ENCODE measurements around the gene OSCP1. TPM values are rescaled to one million over a fixed set of nuclear protein-coding genes. Genes with fewer than 3 reads are reported as not detected.

The OSCP1 gene
- total and polyA plus RNA-seq, 4 donors: 16.9 to 31.4 (median 23.2) TPM

DNA sequence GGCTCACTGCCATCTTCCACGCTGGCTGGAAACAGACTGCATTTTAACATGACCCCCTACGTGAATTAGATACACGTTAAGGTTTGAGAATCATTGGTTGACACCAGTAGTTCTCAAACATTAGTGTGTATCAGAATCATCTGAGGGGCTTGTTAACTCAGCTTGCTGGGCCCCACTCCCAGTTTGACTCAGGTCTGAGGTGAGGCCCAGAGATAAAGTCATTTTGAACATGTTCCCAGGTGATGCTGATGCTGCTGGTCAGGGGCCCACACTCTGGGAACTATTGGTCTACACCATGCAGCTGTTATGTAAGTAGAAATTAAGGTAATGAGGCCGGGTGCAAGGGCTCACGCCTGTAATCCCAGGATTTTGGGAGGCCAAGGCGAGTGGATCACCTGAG, 53.9 kb downstream of the OSCP1 start:
- Histone ChIP-seq H3K4me3 (no peak overlapping the region), H3K27ac (ENCODE audit: low read depth in 1 of 2, low read length in 1 of 2) (no peak overlapping the region), H3K36me3 (ENCODE audit: control insufficient read depth in 4 of 4, insufficient read depth in 4 of 4, low read length in 4 of 4) (peaks cover 0 to 25% (median 4%) of the 10 kb centered on the region in 4 donors), H3K9ac (ENCODE audit: insufficient read depth in 1 of 2, low read length in 2 of 2) (no peak overlapping the region), H3K9me3 (ENCODE audit: control insufficient read depth in 4 of 4, insufficient read depth in 3 of 4, low read length in 3 of 4) (no peaks in the 10 kb centered on the region), H3K27me3 (ENCODE audit: control insufficient read depth in 3 of 3, insufficient read depth in 3 of 3, low read length in 2 of 3) (no peaks in the 10 kb centered on the region), H3K4me1 (ENCODE audit: control insufficient read depth in 5 of 5, insufficient read depth in 5 of 5, low read length in 5 of 5) (peaks cover 0 to 12% (median 3%) of the 10 kb centered on the region in 5 donors)
- no peak for DNase-seq
- WGBS, 2 donors: 90 to 92% methylated on average over 6 of the region's 6 CpGs
- TF ChIP-seq, protein P1, sequence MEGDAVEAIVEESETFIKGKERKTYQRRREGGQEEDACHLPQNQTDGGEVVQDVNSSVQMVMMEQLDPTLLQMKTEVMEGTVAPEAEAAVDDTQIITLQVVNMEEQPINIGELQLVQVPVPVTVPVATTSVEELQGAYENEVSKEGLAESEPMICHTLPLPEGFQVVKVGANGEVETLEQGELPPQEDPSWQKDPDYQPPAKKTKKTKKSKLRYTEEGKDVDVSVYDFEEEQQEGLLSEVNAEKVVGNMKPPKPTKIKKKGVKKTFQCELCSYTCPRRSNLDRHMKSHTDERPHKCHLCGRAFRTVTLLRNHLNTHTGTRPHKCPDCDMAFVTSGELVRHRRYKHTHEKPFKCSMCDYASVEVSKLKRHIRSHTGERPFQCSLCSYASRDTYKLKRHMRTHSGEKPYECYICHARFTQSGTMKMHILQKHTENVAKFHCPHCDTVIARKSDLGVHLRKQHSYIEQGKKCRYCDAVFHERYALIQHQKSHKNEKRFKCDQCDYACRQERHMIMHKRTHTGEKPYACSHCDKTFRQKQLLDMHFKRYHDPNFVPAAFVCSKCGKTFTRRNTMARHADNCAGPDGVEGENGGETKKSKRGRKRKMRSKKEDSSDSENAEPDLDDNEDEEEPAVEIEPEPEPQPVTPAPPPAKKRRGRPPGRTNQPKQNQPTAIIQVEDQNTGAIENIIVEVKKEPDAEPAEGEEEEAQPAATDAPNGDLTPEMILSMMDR (IDR thresholded peaks at IDR 0.05; ENCODE audit: control extremely low read depth, extremely low read depth): no peak
- ATAC-seq (ENCODE audit: insufficient read depth, low FRiP score): no peak

DNA sequence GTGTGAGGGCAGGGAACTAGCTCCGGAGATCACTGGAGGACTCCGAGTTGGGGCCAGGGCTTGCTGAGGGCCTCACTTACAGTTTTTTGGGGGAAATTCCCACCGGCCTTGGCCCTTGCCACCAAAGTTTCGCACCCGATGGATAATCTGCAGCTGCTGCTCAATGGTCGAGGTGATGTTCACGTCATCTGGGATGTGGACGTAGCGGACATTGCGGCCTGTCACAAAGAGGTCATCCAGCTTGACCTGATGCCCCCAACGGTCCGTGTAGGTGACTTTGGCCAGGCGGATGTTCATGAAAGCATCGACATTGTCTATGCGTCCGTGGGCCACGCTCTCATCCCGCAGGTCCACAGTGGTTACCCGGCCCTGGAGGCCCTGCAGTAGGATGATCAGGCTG, 56.6 kb downstream of the OSCP1 start:
- no peak overlapping the region for H3K4me3 ChIP-seq
- no peak overlapping the region for H3K27ac ChIP-seq (ENCODE audit: low read depth in 1 of 2, low read length in 1 of 2)
- no peak for ATAC-seq (ENCODE audit: insufficient read depth, low FRiP score)
- TF ChIP-seq, protein P1 (IDR thresholded peaks at IDR 0.05; ENCODE audit: control extremely low read depth, extremely low read depth): no peak
- peaks cover 0 to 32% (median 6%) of the 10 kb centered on the region in 4 donors for H3K36me3 ChIP-seq (ENCODE audit: control insufficient read depth in 4 of 4, insufficient read depth in 4 of 4, low read length in 4 of 4)
- 97% methylated on average over 19 of the region's 19 CpGs for WGBS, 2 donors
- no peak overlapping the region for H3K9ac ChIP-seq (ENCODE audit: insufficient read depth in 1 of 2, low read length in 2 of 2)
- H3K9me3 ChIP-seq (ENCODE audit: control insufficient read depth in 4 of 4, insufficient read depth in 3 of 4, low read length in 3 of 4): no peaks in the 10 kb centered on the region
- peaks cover 0 to 12% (median 3%) of the 10 kb centered on the region in 5 donors for H3K4me1 ChIP-seq (ENCODE audit: control insufficient read depth in 5 of 5, insufficient read depth in 5 of 5, low read length in 5 of 5)
- no peaks in the 10 kb centered on the region for H3K27me3 ChIP-seq (ENCODE audit: control insufficient read depth in 3 of 3, insufficient read depth in 3 of 3, low read length in 2 of 3)
- no peak for DNase-seq

DNA sequence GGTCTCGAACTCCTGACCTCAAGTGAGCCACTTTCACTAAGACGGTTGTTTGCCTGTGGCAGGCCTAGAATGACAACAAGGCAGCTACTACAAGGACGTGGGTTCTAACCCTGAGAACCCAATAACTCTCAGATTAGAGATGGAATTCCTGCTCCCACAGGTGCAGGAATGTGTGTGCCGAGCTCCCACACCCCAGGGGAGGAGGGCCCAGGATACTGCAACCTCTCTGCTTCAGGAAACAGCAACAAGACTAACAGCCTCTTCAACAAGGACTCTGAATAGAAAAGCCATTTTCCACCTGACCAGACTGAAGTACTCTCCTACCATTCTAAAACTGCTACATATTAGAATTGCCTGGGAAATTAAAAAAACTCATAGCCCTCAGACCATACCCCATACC, 57.4 kb downstream of the OSCP1 start:
- TF ChIP-seq, protein P1 (IDR thresholded peaks at IDR 0.05; ENCODE audit: control extremely low read depth, extremely low read depth): no peak
- H3K36me3 ChIP-seq (ENCODE audit: control insufficient read depth in 4 of 4, insufficient read depth in 4 of 4, low read length in 4 of 4): peaks cover 0 to 32% (median 6%) of the 10 kb centered on the region in 4 donors
- no peak for ATAC-seq (ENCODE audit: insufficient read depth, low FRiP score)

DNA sequence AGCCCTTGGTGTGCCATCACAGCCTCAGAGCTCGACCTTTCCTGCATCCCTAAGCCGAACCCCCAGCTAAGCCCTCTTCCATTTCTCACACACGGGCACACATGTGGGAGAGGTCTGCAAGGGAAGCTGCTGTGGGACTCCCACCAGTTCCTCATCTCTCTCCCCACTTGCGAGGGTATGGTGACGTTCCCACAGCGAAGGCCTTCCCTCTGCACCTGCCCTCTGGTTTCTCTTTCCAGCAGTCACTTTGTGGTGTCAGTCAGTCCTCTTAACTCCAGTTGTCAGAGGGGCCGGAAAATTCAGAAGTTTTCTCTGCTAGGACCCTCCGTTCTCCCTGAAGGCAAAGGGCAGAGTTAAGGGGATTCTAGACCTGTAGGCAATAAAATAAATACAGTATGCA, 59.0 kb downstream of the OSCP1 start:
- Histone ChIP-seq H3K27me3 (ENCODE audit: control insufficient read depth in 3 of 3, insufficient read depth in 3 of 3, low read length in 2 of 3) (no peaks in the 10 kb centered on the region), H3K27ac (ENCODE audit: low read depth in 1 of 2, low read length in 1 of 2) (peak overlapping the region in 1 of 2 donors; percentile 15), H3K9ac (ENCODE audit: insufficient read depth in 1 of 2, low read length in 2 of 2) (no peak overlapping the region), H3K36me3 (ENCODE audit: control insufficient read depth in 4 of 4, insufficient read depth in 4 of 4, low read length in 4 of 4) (peaks cover 0 to 32% (median 6%) of the 10 kb centered on the region in 4 donors), H3K4me3 (no peak overlapping the region), H3K9me3 (ENCODE audit: control insufficient read depth in 4 of 4, insufficient read depth in 3 of 4, low read length in 3 of 4) (no peaks in the 10 kb centered on the region), H3K4me1 (ENCODE audit: control insufficient read depth in 5 of 5, insufficient read depth in 5 of 5, low read length in 5 of 5) (peaks cover 0 to 10% (median 7%) of the 10 kb centered on the region in 5 donors)
- no peak for ATAC-seq (ENCODE audit: insufficient read depth, low FRiP score)
- 91 to 94% methylated on average over 8 of the region's 8 CpGs for WGBS, 2 donors
- TF ChIP-seq, protein P1 (IDR thresholded peaks at IDR 0.05; ENCODE audit: control extremely low read depth, extremely low read depth): no peak
- no peak for DNase-seq

More for the DNA sequence above, 57.4 kb downstream of the OSCP1 start:
- DNase-seq: no peak
- Histone ChIP-seq H3K27me3 (ENCODE audit: control insufficient read depth in 3 of 3, insufficient read depth in 3 of 3, low read length in 2 of 3) (no peaks in the 10 kb centered on the region), H3K9ac (ENCODE audit: insufficient read depth in 1 of 2, low read length in 2 of 2) (no peak overlapping the region), H3K4me1 (ENCODE audit: control insufficient read depth in 5 of 5, insufficient read depth in 5 of 5, low read length in 5 of 5) (peaks cover 0 to 8% (median under 1%) of the 10 kb centered on the region in 5 donors), H3K4me3 (no peak overlapping the region), H3K9me3 (ENCODE audit: control insufficient read depth in 4 of 4, insufficient read depth in 3 of 4, low read length in 3 of 4) (no peaks in the 10 kb centered on the region), H3K27ac (ENCODE audit: low read depth in 1 of 2, low read length in 1 of 2) (no peak overlapping the region)
- 92 to 96% methylated on average over 4 of the region's 4 CpGs for WGBS, 2 donors
